Neuronal stem cell (in vitro differentiated cells): ENCODE measurements around the gene FGGY.

Source experiments
- DNase-seq: peaks from one replicate; pipeline ENCODE4 v3.0.0-alpha.2; 2013; ENCODE audit warnings: low spot score
- H2AFZ ChIP-seq: one replicate; pipeline ENCODE4 v1.6.1; 2013; ENCODE audit warnings: mild to moderate bottlenecking, low read length, inconsistent platforms
- H2AK5ac ChIP-seq: 2 replicates; pipeline ENCODE4 v1.6.1; 2013; ENCODE audit warnings: low read depth, mild to moderate bottlenecking, inconsistent platforms, low read length, moderate library complexity, mixed read lengths
- H2BK120ac ChIP-seq: 2 replicates; pipeline ENCODE4 v1.6.1; 2013; ENCODE audit warnings: low read depth, mild to moderate bottlenecking, inconsistent platforms, low read length, moderate library complexity, mixed read lengths
- H2BK12ac ChIP-seq: one replicate; pipeline ENCODE4 v1.6.1; 2013; ENCODE audit warnings: low read length, inconsistent platforms
- H2BK15ac ChIP-seq: 2 replicates; pipeline ENCODE4 v1.6.1; 2013; ENCODE audit warnings: mild to moderate bottlenecking, low read length, inconsistent platforms, mixed read lengths
- H2BK5ac ChIP-seq: one replicate; pipeline ENCODE4 v1.6.1; 2013; ENCODE audit warnings: inconsistent platforms, mild to moderate bottlenecking, low read length, moderate library complexity
- H3K14ac ChIP-seq: one replicate; pipeline ENCODE4 v1.6.1; 2013; ENCODE audit warnings: low read length, inconsistent platforms
- H3K18ac ChIP-seq: 2 replicates; pipeline ENCODE4 v1.6.1; 2013; ENCODE audit warnings: low read length, inconsistent platforms
- H3K23ac ChIP-seq: 2 replicates; pipeline ENCODE4 v1.6.1; 2013; ENCODE audit warnings: low read depth, mild to moderate bottlenecking, mixed read lengths, low read length, inconsistent platforms; ENCODE audit not compliant: poor library complexity
- H3K27ac ChIP-seq: replicated peaks from 3 replicates; pipeline ENCODE4 v1.5.1; 2013; ENCODE audit warnings: low read length, inconsistent platforms
- H3K27me3 ChIP-seq, 3 experiments: 2 replicates each; pipeline ENCODE4 v1.6.1; 2013; ENCODE audit warnings: low read length in 3 of 3, mild to moderate bottlenecking in 2 of 3, inconsistent platforms in 1 of 3, low read depth in 1 of 3, mixed read lengths in 1 of 3, moderate library complexity in 1 of 3; ENCODE audit not compliant: control insufficient read depth in 3 of 3, insufficient read depth in 3 of 3
- H3K36me3 ChIP-seq, 2 donors: replicated peaks in 1 of 2; 2 replicates each; pipeline ENCODE4 v1.6.1; 2013; ENCODE audit warnings: low read length in 2 of 2; ENCODE audit not compliant: control insufficient read depth in 2 of 2, insufficient read depth in 2 of 2
- H3K4ac ChIP-seq: 2 replicates; pipeline ENCODE4 v1.6.1; 2013; ENCODE audit warnings: inconsistent platforms, mild to moderate bottlenecking, low read length, moderate library complexity
- H3K4me1 ChIP-seq, 2 donors: 1 replicate in 1 of 2; 2 replicates in 1 of 2; pipeline ENCODE4 v1.6.1; 2013; ENCODE audit warnings: low read length in 2 of 2, low read depth in 1 of 2; ENCODE audit not compliant: control insufficient read depth in 2 of 2, insufficient read depth in 1 of 2
- H3K4me2 ChIP-seq: one replicate; pipeline ENCODE4 v1.6.1; 2013; ENCODE audit warnings: mild to moderate bottlenecking, low read length, inconsistent platforms; ENCODE audit not compliant: insufficient read depth, poor library complexity, severe bottlenecking
- H3K4me3 ChIP-seq, 2 donors: 2 replicates each; pipeline ENCODE4 v1.5.1; 2013; ENCODE audit warnings: low read length in 2 of 2, mild to moderate bottlenecking in 2 of 2, inconsistent platforms in 1 of 2, moderate library complexity in 1 of 2
- H3K79me1 ChIP-seq: one replicate; pipeline ENCODE4 v1.6.1; 2013; ENCODE audit warnings: low read depth, mild to moderate bottlenecking, inconsistent platforms, low read length, moderate library complexity
- H3K9ac ChIP-seq: one replicate; pipeline ENCODE4 v1.6.1; 2013; ENCODE audit warnings: mild to moderate bottlenecking, low read depth, low read length, inconsistent platforms; ENCODE audit not compliant: poor library complexity
- H3K9me3 ChIP-seq, 2 donors: replicated peaks in 1 of 2; 2 replicates each; pipeline versions ENCODE3 to v1.6.1; 2013; ENCODE audit warnings: low read length in 2 of 2, mild to moderate bottlenecking in 2 of 2, inconsistent platforms in 1 of 2, low read depth in 1 of 2, mixed read lengths in 1 of 2, moderate library complexity in 1 of 2; ENCODE audit not compliant: control insufficient read depth in 2 of 2, insufficient read depth in 1 of 2
- H4K8ac ChIP-seq: one replicate; pipeline ENCODE4 v1.6.1; 2013; ENCODE audit warnings: low read depth, mild to moderate bottlenecking, inconsistent platforms, low read length, moderate library complexity
- H4K91ac ChIP-seq: one replicate; pipeline ENCODE4 v1.6.1; 2013; ENCODE audit warnings: low read length, low read depth, mild to moderate bottlenecking, inconsistent platforms; ENCODE audit not compliant: poor library complexity
- WGBS, 2 donors: extraction: QIAGEN DNeasy Blood & Tissue Kit; methylation state at CpG; one replicate each; pipeline ENCODE4 v1.1.7; 2013; ENCODE audit warnings: missing lambda C conversion rate in 2 of 2, mixed read lengths in 1 of 2; ENCODE audit not compliant: insufficient read length in 2 of 2, insufficient replicate concordance in 1 of 2; ENCODE audit errors: extremely low coverage in 2 of 2; 5-methylcytosine and 5-hydroxymethylcytosine counted together

FGGY gene

GRCh38 chr1:59475737-59476136 lies 178.8 kb downstream of the FGGY start:
- no peak overlapping the region for H2BK15ac ChIP-seq
- no peak overlapping the region for H3K9ac ChIP-seq
- H3K27me3 ChIP-seq, result no peaks in the 10 kb centered on the region
- H3K18ac ChIP-seq, result no peak overlapping the region
- no peaks in the 10 kb centered on the region for H3K79me1 ChIP-seq
- DNase-seq, result no peak
- H3K14ac ChIP-seq, result no peak overlapping the region
- H2BK120ac ChIP-seq, result no peak overlapping the region
- no peak overlapping the region for H3K4me3 ChIP-seq
- H4K8ac ChIP-seq, result no peak overlapping the region
- no CpG with 5 or more reads among the region's 4 CpGs for WGBS, 2 donors
- no peak overlapping the region for H2AK5ac ChIP-seq
- H2BK12ac ChIP-seq, result no peak overlapping the region
- H2BK5ac ChIP-seq, result no peak overlapping the region
- no peak overlapping the region for H3K4ac ChIP-seq
- peaks cover 0 to 4% of the 10 kb centered on the region in 2 donors for H3K9me3 ChIP-seq
- no peak overlapping the region for H3K27ac ChIP-seq
- H2AFZ ChIP-seq, result no peak overlapping the region
- no peak overlapping the region for H4K91ac ChIP-seq
- H3K23ac ChIP-seq, result no peak overlapping the region
- H3K4me2 ChIP-seq, result no peak overlapping the region
- H3K4me1 ChIP-seq, result no peaks in the 10 kb centered on the region
- no peaks in the 10 kb centered on the region for H3K36me3 ChIP-seq

- Histone ChIP-seq H3K9me3 (peaks cover 0 to 4% of the 10 kb centered on the region in 2 donors), H3K4me1 (no peaks in the 10 kb centered on the region), H3K4ac (no peak overlapping the region), H3K23ac (no peak overlapping the region), H4K8ac (no peak overlapping the region), H2BK120ac (no peak overlapping the region), H4K91ac (no peak overlapping the region), H3K36me3 (no peaks in the 10 kb centered on the region), H2BK5ac (no peak overlapping the region), H2AFZ (no peak overlapping the region), H2BK12ac (no peak overlapping the region), H3K4me3 (no peak overlapping the region), H3K27ac (no peak overlapping the region), H3K4me2 (no peak overlapping the region), H2AK5ac (no peak overlapping the region), H3K14ac (no peak overlapping the region), H3K9ac (no peak overlapping the region), H3K79me1 (no peaks in the 10 kb centered on the region), H2BK15ac (no peak overlapping the region), H3K27me3 (no peaks in the 10 kb centered on the region), H3K18ac (no peak overlapping the region)
- no CpG with 5 or more reads among the region's 6 CpGs for WGBS, 2 donors
- no peak for DNase-seq
Observed at GRCh38 chr1:59477286-59477685, 180.4 kb downstream of the FGGY start.

GRCh38 chr1:59477867-59478266 lies 181.0 kb downstream of the FGGY start:
- no CpG with 5 or more reads among the region's 4 CpGs for WGBS, 2 donors
- Histone ChIP-seq H3K79me1 (no peaks in the 10 kb centered on the region), H2BK15ac (no peak overlapping the region), H3K36me3 (no peaks in the 10 kb centered on the region), H3K27me3 (no peaks in the 10 kb centered on the region), H2BK120ac (no peak overlapping the region), H3K4me3 (no peak overlapping the region), H2AFZ (no peak overlapping the region), H3K4me1 (no peaks in the 10 kb centered on the region), H4K8ac (no peak overlapping the region), H3K27ac (no peak overlapping the region), H4K91ac (no peak overlapping the region), H3K9me3 (peaks cover 0 to 4% of the 10 kb centered on the region in 2 donors), H3K18ac (no peak overlapping the region), H3K9ac (no peak overlapping the region), H2BK5ac (no peak overlapping the region), H2AK5ac (no peak overlapping the region), H2BK12ac (no peak overlapping the region), H3K4ac (no peak overlapping the region), H3K23ac (no peak overlapping the region), H3K4me2 (no peak overlapping the region), H3K14ac (no peak overlapping the region)
- DNase-seq, result no peak

GRCh38 chr1:59478822-59479221 lies 181.9 kb downstream of the FGGY start:
- Histone ChIP-seq H2BK15ac (no peak overlapping the region), H3K23ac (no peak overlapping the region), H3K36me3 (no peaks in the 10 kb centered on the region), H3K18ac (no peak overlapping the region), H3K4me3 (no peak overlapping the region), H3K4me1 (no peaks in the 10 kb centered on the region), H2AFZ (no peak overlapping the region), H2BK120ac (no peak overlapping the region), H3K9me3 (peaks cover 0 to 4% of the 10 kb centered on the region in 2 donors), H3K27ac (no peak overlapping the region), H3K4ac (no peak overlapping the region), H2BK12ac (no peak overlapping the region), H4K8ac (no peak overlapping the region), H3K14ac (no peak overlapping the region), H3K4me2 (no peak overlapping the region), H2BK5ac (no peak overlapping the region), H3K79me1 (no peaks in the 10 kb centered on the region), H2AK5ac (no peak overlapping the region), H3K9ac (no peak overlapping the region), H4K91ac (no peak overlapping the region), H3K27me3 (no peaks in the 10 kb centered on the region)
- DNase-seq, result no peak
- WGBS, 2 donors, result no CpG with 5 or more reads among the region's 2 CpGs
